NCI-H2227 treated with DMSO at 0.1 percent for 48 hours (cell line): Measurements from ENCODE around the gene ITPR1.

Source experiments
- DNase-seq: peaks from one replicate; lab custom pipeline; 2025; lab: John Stamatoyannopoulos, UW

The ITPR1 gene

GRCh38 chr3:4687167-4687566 is 194.0 kb downstream of the ITPR1 start:
- no peak for DNase-seq

GRCh38 chr3:4687596-4687995 is 194.4 kb downstream of the ITPR1 start:
- no peak for DNase-seq

DNA sequence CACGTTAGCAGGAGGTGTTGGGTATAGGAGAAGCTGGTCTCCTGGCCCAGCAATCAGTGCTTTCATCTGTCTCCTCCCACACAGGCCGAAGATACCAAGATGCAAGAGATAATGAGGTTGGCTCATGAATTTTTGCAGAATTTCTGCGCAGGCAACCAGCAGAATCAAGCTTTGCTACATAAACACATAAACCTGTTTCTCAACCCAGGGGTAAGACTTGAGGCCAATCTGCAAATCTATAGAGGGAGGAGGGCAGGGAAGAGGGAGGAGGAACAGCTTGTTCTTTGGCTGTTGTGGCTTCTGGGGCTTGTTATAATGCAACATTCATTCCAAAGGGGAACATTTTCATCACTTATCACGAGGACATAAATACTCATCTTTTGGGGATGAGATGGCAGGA is 195.3 kb downstream of the ITPR1 start:
- no peak for DNase-seq

DNA sequence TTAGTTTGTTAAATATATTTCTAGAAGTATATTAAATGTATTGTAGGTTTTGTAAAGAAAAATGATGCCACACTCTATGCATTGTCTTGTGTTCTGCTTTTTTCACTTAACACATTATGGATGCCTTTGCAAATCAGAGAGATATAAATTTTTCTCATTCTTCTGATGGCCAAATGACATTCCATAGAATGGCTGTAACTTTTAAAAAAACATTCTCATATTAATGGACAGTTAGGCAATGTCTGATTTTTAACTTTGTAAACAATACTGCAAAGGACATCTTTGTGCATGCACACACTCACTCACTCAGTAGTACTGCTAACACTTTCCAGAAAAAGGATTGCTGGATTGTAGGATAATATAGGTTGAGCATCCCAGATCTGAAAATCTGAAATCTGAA is 195.9 kb downstream of the ITPR1 start:
- DNase-seq, result no peak

- no peak for DNase-seq
Observed at GRCh38 chr3:4690277-4690676, 197.1 kb downstream of the ITPR1 start.

GRCh38 chr3:4693620-4694019 is 200.5 kb downstream of the ITPR1 start:
- DNase-seq, result no peak

DNA sequence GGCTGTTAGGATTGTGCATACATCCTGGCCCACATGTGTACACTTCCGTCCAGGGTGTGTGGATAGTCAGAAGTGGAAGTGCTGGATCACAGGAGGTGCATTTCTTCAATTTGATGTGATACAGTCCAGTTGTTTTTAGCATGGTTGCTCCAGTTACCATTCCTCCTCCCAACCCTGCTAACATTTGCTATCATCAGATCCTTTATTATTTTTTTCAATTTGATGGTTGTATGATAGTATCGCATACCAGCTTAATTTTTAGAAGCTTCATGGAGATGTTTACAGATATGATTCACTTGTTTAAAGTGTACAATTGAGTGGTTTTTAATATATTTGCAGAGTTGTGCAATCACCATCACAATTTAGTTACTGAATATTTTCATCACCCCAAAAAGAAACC is 202.7 kb downstream of the ITPR1 start:
- DNase-seq, result no peak

DNA sequence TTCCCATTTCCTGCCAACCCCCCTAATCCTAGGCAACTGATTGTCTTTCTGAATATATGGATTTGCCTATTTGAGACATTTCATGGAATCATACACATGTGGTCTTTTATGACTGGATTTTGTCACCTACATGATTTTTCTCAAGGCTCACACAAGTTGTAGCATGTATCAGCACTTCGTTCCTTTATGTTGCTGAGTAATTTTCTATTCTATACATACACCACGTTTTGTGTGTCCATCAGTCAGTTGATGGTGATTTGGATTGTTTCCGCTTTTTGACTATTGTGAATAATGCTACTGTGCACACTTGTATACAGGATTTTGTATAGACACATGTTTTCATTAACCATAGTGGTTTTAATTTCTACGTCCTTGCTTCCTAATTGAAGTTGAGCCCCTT is 203.1 kb downstream of the ITPR1 start:
- no peak for DNase-seq

- no peak for DNase-seq
Observed at GRCh38 chr3:4698125-4698821, 205.1 kb downstream of the ITPR1 start.

DNA sequence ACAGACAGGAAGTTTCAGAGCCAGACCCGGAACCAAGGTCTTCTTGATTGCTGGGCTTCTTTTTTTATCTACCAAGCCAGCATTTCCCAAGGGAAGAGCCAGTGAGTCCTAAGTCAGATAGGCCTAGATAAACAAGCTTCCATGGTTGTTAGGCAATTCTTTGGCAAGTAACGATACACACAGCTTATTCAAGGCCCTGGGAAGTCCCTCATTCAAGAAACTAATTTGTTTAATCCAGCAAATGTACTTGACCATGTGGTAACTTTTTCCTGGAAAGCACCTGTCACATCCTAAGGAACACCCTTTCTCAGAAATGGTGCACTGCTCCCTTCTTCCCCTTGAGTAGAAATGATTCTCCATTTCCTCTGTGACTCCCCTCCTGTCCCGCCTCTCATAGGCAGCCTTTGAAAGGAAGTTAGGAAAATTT is 209.9 kb downstream of the ITPR1 start:
- no peak for DNase-seq

GRCh38 chr3:4704552-4704951 is 211.4 kb downstream of the ITPR1 start:
- no peak for DNase-seq

GRCh38 chr3:4707324-4707723 is 214.2 kb downstream of the ITPR1 start:
- DNase-seq, result no peak

DNA sequence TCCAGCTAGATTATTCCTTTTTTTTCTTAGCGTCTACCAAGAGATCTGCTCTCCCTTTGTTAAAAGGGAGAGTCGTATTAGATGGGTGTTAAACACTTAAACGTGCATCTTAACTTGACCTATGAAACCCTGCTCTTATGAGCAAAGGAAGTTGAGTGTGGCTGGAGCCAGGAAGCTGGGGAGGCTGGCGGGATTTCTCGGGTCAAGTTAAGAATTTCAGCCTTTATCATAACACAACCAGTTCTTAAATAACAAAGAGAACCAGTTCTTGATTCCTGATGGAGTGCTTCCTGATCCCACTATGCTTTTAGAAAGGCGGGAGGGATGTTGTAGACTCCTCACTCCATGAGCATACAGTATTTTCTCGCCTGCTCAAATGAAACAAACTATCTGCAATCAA is 215.1 kb downstream of the ITPR1 start:
- no peak for DNase-seq

DNA sequence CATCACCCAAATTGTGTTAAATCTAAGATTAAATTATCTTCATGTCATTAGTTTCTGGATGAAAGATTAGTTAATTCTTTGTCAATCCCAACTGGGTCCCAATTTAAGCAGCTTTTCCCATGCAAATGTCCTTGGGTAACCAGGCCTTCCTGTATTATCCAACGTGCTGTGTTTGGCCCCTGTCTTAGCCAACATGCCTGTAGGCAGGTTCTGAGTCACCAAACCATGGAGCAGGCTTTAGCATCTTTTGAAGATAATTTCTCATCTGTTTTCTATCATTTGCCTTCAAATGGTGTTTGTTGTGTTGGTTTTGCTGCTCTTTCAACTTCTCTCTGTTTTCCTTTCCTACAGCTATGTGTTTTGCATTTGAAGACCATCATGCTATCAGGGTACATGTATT is 216.2 kb downstream of the ITPR1 start:
- DNase-seq, result no peak

DNA sequence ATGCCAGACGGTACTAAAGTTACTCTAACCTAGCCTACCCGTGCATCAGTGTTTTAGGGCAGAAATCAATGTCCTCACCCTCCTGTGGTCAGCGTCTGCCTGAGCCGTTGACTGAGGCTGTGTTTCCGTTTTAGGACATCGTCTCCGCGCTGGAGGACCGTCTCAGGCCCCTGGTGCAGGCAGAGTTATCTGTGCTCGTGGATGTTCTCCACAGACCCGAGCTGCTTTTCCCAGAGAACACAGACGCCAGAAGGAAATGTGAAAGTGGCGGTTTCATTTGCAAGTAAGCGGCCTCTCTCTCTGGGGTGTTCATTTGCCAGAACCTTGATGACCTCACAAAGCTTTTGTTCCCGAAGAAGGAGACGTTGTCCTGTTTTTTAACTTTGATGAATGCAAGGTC is 217.0 kb downstream of the ITPR1 start:
- no peak for DNase-seq

DNA sequence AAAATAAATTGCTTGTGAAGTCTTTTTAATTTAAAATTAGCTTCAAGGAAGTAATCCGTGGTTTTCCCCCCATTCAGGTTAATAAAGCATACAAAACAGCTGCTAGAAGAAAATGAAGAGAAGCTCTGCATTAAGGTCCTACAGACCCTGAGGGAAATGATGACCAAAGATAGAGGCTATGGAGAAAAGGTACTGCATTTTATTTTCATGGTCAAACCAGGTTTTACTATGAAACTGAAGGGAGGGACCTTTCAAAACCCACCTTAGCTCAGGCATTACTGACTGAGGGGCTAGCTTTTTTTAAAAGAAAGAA is 218.5 kb downstream of the ITPR1 start:
- DNase-seq, result no peak

- DNase-seq, result peak; percentile 8
Observed at GRCh38 chr3:4712109-4712508, 219.0 kb downstream of the ITPR1 start.

DNA sequence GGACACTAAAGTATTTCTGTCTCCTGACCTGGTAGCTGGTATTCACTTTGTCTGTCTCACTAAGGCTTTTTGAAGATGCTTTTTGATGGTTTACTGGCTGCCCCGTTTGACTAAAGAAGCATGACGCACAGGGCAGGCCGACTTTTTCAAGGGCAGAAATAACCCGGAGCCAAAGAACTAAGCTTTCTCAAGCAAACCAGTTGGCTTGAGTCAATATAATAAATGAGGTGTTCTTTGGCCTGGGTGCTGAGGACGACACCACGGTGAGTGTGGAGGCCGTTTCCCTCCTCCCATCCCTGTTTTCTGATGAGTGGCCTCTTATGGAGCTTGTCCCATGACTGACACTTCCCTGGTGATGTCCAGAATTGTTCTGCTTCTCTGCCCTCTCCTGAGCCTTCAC is 220.9 kb downstream of the ITPR1 start:
- no peak for DNase-seq

DNA sequence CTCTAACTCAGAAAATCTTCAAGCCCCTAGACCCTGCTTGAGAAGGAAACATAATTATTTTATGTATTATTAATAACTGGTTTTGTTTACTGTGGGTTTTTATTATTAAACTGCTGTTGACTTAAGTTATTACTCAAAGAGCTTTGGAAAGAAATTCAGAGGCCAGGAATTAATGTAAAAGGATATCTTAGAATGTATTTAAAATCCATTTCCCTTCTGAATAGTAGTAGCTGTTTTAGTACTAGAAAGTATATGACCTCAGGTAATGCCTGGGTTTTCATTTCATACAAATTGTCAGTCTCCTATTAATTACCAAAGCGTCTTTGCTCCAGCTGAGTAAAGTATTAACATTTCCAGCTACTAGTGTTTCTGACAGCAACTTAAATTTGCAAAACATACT is 223.1 kb downstream of the ITPR1 start:
- DNase-seq, result no peak

- DNase-seq, result no peak
Observed at GRCh38 chr3:4716706-4717362, 223.7 kb downstream of the ITPR1 start.

- no peak for DNase-seq
Observed at GRCh38 chr3:4717363-4717740, 224.2 kb downstream of the ITPR1 start.

- DNase-seq, result no peak
Observed at GRCh38 chr3:4718179-4718736, 225.1 kb downstream of the ITPR1 start.

DNA sequence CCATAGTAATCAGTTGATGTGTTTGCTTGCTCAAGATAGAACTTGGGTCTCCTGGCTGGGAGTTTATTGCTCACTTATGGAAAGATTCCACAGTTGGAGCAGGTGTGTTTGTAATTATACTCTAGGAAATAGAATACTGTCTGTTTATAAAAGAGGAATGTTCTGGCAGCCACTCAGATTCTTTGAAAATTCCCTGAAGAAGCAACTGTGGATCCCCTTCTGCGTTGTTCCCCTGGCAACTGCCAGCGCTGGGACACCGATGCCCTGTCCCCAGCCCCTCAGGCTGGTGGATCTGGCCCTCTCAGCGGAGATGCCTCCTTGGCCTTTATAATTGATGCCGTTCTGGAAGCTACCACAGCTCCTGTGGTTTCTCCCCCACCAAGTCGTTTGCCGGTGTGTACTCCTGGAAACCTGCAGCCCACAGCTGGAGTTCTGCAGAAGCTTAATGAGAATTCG is 225.9 kb downstream of the ITPR1 start:
- DNase-seq, result peak; percentile 14
